ENCODE results near the gene PDE7B.
"Not testable (repeated sequence)": the region's sequence is repeated elsewhere in the genome, so short reads cannot be mapped to it uniquely, and the experiment has no call there.

PDE7B gene

DNA sequence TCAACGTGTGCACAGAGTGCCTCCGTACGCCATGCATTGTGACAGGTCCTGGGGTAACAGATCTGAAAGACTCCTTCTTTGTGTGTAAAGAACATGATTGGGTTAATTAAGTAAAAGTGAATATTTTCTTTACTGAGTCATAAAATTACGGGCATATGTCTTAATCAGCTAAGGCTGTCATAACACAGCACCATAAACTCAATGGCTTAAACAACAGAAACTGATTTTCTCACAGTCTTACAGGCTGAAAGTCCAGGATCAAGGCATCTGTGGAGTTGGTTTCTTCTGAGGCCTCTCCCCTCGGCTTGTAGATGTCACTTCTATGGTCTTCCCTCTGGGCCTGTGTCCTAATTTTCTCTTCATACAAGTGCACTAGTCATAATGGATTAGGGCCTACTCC, 221.7 kb downstream of the PDE7B start:
- no peak for DNase-seq (ENCODE audit: low read depth)

DNA sequence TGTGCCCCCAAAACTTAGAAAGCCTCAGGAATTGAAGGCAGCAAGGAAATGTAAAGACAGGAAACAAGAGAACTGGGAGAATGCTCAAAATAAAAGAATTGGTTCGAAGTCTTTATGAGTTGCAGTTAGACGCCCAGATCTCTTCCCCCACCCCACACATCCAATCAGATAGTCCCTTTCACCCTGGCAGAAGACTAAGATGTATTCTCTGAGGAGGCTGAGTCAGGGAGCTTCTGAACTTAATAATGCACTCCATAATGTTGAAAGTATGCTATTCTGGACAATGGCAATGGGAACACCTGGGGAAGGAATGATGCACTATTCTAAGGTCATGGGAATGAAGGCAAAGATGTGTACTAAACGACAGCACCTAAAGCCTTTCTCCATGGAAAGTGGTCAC, 225.0 kb downstream of the PDE7B start:
- peak; percentile 70 for DNase-seq (ENCODE audit: low read depth)

DNA sequence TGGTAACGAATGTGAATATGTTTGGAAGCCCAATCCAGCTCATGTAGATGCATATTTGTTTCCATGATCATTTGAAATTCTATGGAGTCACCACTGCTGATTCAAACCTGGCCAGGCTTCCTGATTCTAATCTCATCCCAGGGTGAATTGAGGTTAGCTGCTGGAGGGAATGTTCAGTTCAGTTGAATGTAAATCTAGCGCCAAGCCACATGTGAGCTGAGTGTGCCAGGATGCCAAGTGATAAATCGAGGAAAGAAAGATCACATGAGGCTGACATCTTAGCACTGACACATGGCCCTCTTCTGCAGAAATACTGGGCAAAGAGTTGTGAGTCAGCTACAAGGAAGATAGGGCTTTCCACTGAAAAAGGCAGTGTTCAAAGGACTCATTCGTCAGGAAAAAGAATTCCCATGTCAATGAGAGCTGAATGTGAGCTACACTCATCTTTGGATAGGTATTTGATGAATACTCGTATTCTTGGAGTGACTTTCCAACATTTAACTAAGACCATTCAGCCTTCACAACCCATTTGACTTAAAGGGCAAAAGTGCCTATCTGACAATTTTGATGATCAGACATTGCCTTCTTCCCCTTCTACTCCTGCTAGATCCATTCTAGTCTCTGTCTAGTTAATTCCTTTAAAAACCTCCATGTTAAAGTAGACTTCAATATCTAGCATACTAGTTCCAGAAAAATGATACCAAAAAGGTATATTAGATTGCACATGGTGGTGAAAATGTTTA, 226.5 kb downstream of the PDE7B start:
- peak; percentile 99 for DNase-seq (ENCODE audit: low read depth)

DNA sequence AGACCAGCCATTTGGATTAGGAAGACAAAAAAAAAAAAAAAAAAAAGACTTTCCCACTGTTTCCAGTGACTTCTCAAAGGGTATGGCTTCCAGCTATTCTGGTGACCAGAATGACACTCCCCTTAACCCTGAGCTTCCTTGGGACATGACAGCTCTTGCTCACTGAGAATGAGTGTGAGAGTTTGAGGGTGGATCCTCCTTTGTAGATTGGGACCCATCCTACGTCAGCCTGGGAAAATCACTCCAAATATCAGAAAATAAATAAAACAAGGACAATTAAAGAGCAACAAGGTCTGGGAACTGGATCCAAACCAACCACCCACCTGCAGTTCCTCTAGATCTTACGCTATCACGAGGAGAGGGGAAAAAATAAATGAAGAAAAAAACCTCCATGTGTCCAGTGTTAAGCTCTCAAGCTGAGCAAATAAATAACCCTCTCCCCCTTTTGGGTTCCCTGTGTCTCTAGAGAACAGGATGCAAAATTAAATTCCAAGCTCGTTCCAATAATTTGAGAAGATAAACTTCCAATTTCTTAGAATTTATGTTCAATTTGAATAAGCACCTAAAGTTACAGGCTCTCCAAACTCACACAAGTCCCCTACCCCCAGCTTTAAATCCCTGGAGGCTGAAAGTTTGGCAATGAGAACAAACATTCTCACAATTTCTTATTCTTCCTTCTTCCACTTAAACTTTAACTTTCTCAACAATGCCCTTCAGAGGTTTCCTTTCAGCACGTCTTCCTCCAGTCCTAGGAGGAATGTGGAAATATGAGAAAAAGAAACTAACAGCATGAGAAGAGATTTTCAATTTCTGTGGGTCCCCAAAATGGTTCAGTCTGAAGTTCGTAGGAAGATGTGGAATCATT, 228.4 kb downstream of the PDE7B start:
- no peak for DNase-seq (ENCODE audit: low read depth)

DNA sequence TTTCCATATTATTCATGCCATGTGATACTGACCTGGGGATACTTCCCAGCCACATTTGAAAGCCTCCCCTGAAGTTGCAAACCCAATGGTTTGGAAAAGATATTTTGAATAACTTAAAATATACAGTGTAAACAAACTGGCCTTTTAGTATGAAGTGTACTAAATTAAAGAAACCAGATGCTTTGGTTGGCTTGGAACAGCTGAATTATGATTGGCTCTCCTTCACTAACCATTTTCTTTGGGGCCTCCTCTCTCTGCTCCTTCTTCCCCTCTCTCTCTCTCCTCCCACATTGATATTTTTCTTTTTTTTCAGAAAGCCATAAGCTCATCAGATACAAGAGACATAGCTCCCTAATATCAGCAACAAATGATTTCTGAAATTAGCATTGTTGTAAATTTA, 232.0 kb downstream of the PDE7B start:
- DNase-seq (ENCODE audit: low read depth) = no peak

DNA sequence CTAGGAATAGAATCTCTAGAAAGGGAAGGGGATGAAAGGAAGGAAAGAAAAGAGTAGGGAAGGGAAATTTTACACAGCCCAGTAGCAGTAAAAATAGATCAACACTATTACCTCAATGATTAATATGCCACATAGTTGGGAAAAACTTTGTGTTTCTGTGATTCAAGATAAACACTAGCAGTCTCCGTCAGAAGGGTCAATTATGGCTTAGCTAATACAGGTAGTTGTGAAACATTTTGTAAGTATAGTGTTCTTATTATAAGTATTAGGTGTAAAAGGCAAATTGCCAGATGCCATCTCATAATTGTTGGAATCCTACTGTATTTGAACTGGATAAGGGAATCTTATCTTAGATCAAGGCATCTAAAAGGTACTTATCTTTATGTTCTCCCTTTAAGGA, 232.9 kb downstream of the PDE7B start:
- no peak for DNase-seq (ENCODE audit: low read depth)

DNA sequence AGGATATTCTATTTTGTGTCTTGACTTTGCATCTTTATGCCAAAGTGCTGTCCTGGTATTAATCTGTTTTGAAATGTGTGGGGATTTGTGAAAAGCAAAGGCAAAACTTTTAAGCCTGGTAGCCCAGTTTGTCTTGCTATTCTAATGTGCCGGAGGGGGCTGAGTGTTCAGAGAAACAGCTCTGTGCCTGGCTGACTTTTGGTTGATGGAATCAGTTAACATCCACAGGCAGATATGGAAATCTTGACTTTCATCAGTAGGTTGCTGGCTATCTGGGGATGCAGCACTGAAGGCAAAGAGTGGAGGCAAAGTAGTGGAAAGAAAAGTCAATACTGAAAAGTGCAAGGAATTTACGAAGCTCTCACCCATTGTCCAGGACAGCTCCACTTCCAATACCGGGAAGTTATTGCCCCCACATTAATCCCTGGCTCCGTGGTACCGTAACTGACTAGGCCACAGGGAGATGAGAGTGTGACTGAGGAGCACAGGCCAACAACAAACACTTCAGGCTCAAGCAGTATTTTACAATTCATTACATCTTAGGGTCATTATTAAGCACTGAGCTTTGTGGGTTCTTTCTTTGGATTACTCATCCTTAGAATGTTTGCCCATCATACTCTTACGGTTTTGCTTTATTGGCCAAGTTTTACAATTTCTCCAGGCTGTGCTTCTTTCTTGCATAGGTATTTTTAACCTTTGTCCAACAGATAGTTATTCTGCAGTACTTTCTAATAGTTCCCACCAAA, 234.0 kb downstream of the PDE7B start:
- DNase-seq (ENCODE audit: low read depth) = peak; percentile 43

DNA sequence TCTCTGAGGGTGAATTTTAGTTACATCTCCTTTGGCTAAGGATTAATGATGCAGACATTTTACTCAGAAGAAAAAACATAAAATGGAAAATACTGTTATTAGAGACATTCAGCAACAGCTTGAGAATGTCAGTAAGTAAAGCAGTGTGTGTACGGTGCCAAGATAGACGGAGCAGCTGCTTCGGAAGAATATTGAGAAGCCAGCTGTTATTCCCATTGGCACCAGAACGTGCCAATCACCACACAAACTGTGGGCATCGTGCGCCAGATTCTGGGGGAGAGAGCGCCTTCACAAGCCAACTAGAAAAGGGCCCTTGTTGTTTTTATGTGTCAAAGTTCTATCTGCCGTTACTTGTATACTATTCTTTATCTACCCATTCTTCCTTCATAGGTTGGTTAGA, 235.2 kb downstream of the PDE7B start:
- peak; percentile 47 for DNase-seq (ENCODE audit: low read depth)

DNA sequence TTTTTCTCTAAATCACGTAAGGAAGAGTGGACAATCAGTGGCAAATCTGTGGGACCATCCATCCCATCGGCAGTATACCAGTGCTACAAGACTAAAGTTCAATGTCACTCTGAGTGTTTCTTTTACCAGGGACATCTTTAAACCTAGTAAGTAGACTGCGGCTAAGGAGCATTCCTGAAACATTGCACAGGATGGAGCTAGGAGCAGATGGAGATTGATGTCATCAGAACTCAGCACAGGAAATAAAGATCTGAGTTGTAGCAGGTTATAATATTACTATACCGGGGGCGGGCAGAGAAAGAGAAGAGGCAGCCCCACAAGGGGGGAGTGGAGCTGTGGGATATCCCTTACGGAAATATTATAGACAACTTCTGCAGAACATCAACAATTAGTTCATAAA, 236.5 kb downstream of the PDE7B start:
- no peak for DNase-seq (ENCODE audit: low read depth)

DNA sequence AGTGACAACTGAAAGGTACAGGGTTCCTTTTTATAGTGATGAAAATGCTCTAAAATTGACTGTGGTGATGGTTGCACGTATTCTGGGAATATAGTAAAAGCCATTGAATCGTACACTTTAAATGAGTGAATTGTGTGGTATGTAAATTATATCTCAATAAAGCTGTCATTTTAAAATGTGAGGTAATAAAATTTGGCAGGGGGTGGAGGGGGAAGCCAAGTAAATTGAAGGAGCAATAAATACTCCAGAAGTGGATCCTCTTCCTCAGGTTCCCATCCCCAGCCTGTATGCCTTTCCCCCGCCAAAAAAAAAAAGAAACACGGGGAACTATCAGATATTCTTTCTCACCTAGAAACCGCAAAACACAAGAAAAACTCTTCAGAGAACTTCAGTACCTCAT, 237.2 kb downstream of the PDE7B start:
- no peak for DNase-seq (ENCODE audit: low read depth)

DNA sequence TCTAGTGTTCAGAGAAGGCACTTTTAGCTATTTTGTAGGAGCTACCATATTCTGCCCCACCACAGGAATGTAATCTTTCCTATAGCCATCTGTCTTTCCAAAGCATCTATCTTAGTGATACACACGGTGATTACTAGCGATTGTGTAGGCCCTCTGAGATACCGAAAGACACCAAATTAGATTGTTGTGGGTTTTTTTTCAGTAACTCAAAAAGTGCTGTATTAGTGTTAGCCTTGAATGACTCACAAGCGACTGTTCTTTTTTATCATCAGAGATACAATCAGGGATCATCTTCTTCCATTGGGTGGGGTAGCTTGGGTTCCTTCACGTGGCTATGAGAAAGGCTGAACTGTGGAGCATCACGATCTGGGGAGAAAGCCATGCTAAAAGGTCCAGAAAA, 238.4 kb downstream of the PDE7B start:
- DNase-seq (ENCODE audit: low read depth) = no peak

DNA sequence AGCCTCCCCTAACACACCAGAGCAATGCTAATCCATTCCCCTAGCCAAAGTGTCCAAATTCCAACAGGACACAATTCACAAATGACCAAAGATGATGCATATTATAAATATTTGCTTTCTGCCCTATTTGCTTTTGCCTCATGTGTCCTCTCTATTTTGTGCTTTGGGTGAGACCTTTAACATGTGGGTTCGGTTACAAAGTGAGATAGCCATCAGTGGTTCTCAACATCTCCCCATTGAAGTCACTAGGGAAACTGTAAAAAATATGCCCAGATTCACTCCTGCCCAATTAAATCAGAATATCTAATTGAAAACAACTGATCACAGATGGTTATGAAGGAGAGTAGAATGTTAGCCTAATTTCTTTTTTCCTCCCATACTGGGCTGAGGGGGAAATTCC, 239.4 kb downstream of the PDE7B start:
- DNase-seq (ENCODE audit: low read depth) = no peak

DNA sequence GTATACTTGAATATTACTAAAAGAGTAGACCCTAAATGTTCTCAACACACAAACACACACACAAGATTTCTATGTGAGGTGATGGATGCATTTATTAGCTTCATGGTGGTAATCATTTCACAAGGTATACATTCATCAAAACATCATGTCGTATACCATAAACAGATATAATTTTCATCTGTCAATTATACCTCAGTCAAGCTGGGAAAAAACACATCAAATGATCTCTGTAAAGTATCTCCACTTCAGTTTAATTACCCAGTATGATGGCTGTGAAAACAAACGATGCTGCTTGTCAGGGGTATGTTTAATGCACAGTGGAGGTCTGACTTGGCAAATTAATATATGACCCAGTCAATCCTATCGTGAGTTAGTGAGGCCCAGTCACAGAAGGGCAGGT, 241.4 kb downstream of the PDE7B start:
- no peak for DNase-seq (ENCODE audit: low read depth)

DNA sequence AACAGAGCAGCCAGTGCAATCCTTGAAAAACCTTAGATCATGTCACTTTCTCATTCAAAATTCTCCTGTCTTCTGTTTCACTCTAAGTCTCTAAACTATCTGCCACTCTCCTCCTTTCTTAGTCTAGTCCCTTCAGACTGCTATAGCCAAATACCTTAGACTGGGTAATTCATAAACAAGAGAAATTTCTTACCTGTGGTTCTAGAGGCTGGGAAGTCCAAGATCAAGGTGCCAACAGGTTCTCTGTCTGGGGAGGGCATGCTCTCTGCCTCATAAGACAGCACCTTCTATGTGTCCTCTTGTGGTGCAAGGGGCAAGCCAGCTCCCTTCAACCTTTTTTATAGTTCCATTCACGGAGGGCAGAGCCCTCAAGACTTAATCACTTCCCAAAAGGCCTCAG, 242.3 kb downstream of the PDE7B start:
- no peak for DNase-seq (ENCODE audit: low read depth)

DNA sequence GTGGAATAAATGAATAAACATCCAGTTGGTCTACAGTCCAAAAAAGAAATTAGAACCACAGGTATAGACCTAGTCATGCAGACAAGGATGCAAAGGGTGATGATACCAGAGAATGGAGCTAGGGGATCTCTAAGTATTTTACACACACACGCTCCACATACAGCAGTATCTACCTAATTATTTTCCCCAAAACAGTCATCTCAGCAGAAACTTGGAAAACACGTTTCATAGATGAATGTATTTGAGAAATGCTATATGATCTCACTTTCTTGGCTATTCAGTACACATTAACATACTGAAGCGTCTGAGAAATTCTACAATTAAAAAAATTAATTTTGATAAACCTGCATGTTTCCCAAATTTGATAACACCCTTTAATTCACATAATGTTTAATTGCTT, 243.3 kb downstream of the PDE7B start:
- DNase-seq (ENCODE audit: low read depth) = no peak

DNA sequence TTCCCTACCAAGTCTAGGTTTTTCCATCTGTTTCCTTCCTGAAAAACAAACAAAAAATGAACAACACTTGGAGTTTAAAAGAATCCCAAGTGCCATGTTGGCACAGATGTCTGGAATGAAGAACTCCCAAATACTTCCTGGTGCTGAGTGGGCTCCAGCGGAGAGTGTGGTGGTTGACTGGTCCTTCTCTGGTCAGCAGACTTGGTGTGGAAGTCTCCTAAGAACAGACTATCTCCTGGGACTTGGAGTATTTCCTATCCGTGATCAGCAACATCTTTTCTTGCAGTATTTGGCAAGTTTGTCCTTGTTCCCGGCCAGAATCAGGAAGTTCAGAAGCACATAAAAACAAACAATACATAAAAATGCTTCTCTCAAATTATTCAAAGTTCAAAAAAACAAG, 244.5 kb downstream of the PDE7B start:
- DNase-seq (ENCODE audit: low read depth) = peak; percentile 61

DNA sequence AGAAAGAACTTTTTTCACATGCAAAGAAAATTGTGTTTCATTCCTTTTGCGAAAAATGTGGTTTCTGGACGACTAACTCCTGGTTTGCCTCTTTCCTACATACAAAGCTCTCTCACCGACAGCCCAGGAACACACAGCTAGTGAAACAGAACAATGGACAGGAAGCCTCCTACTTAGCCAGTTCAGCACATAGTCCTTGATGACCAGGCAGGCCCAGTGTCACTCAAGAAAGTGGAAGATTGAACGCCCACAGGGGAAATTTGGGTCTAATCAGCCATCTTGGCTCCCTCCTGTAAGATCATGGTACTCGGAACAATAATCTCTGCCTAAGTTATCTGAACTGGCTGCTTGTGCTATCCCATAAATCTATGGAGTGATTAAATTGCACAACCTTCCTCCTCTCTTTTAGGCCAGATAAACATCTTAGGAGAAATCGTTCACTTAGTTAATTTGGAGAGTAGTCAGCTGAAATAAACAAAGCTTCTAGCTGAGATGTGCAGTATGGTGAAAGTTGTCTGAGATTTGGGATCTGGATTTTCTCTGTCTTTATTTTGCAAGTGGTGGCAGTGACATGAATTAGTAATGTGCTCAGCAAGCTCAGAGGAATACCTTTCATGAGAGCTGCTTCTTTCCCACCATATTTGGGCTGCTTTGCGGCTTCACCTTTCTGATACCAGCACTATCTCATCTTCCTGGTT, 251.6 kb downstream of the PDE7B start:
- no peak for DNase-seq (ENCODE audit: low read depth)

DNA sequence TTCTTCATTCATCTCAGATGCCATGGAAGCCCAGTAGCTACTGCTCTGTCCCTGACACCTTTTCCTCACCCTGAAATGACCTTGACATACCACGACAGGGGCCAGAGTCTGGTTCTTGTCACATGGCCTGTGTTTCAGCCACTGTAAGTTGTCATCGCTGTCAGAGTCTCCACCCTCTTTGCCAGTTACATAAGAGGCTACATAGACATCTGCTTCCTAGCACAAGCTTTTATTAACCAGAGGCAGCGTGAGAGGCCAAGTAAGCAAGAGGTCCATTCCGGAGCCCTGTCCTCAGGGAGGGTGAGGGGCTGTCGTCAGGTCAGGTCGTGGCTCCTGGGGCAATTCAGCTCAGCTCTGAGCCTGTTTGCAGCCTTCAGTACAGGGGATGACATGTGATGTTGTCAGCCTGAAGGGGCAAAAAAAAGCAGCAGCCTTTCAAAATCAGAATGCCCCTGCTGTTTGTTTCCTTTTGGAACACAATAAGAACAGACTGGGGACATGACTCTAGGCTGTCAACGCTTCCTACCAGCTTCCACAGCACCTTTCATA, 252.3 kb downstream of the PDE7B start:
- DNase-seq (ENCODE audit: low read depth) = no peak

DNA sequence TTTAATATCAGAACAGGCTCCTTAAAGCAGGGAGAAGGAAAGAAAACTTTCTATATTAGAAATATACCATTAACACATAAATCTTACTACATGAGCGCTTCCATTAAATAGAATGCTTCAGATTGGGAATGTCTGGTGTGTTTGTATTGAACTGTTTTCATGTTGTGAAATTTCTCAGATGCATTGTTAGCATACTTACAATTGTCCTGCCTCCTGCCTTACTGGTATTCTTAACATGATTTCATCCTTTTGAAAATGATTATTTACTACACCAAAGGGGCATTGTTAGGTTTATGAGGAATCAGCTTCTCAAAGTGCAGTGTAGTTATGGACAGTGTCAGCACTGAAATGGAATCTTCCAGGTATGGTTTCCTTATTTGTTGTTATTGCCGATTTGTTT, 253.1 kb downstream of the PDE7B start:
- DNase-seq (ENCODE audit: low read depth) = no peak

DNA sequence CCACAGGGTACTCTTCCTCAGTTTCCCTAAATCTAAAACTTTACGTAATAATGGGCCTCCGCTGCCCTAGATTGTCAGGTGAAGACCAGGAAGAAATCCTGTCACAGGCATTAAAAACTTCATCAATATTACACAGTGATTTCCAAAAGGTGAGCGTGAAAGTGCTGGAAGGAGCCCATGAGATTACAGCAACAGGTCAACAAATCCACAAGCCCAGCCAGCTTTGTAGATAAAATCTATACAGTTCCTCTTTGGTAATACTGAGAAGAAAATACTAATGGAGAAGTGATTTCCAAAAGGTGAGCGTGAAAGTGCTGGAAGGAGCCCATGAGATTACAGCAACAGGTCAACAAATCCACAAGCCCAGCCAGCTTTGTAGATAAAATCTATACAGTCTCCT, 254.3 kb downstream of the PDE7B start:
- DNase-seq (ENCODE audit: low read depth) = not testable (repeated sequence)

DNA sequence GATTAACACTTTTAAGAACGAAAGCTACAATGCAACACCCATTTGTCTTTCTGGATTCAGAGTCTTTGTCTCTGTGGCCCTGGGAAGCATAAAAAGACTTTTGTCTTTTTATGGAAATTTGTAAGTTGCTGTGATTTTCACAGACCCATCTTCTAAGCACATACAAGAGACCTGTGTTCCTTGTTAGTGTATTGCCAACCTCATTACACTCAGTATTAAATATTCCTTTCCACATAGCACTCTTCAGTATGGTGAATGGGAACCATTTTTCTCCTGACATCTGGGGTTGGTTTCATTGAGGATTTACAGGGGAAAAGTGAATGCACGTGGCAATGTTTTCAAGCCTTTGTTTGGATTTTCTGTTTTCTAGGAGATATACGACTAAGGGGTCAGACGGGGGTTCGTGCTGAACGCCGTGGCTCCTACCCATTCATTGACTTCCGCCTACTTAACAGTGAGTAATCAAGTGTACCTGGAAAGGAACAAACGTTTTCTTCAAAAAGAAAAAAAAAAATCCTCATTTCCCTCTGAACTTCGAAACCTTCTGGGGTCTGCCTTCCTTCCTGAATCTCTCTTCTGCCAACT, 257.0 kb downstream of the PDE7B start:
- no peak for DNase-seq (ENCODE audit: low read depth)

DNA sequence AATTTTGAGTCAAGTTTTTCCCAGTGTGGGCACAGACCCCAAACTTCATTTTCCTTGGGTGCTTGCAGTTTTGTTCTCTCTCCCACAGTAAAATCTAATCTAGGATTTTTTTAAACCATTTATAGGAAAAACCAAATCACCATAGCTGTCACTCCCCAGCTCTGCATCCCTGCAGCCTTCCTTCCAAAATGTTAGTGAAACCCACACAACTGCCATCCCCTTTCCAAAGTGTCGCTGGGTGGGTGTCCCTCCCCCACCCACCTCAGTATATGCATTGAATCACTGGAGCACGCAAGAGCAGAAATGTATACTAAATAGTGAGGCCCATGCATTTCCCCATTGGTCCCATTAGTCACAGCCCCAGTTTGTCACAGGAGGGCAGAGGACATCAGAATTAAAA, 260.3 kb downstream of the PDE7B start:
- no peak for DNase-seq (ENCODE audit: low read depth)
